Measurements from ENCODE around the gene FPR2.

FPR2 gene

GRCh38 chr19:51792932-51793331 lies 32.0 kb downstream of the FPR2 start:
- DNase-seq (ENCODE audit: low read depth) = no peak
- no peak overlapping the region for H3K4me3 ChIP-seq (ENCODE audit: low read depth, low read length)
- TF ChIP-seq, protein P1, sequence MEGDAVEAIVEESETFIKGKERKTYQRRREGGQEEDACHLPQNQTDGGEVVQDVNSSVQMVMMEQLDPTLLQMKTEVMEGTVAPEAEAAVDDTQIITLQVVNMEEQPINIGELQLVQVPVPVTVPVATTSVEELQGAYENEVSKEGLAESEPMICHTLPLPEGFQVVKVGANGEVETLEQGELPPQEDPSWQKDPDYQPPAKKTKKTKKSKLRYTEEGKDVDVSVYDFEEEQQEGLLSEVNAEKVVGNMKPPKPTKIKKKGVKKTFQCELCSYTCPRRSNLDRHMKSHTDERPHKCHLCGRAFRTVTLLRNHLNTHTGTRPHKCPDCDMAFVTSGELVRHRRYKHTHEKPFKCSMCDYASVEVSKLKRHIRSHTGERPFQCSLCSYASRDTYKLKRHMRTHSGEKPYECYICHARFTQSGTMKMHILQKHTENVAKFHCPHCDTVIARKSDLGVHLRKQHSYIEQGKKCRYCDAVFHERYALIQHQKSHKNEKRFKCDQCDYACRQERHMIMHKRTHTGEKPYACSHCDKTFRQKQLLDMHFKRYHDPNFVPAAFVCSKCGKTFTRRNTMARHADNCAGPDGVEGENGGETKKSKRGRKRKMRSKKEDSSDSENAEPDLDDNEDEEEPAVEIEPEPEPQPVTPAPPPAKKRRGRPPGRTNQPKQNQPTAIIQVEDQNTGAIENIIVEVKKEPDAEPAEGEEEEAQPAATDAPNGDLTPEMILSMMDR (IDR thresholded peaks at IDR 0.05; ENCODE audit: insufficient read depth, low read depth, low read length, missing control alignments) = no peak

GRCh38 chr19:51793994-51794393 lies 33.0 kb downstream of the FPR2 start:
- no peak for DNase-seq (ENCODE audit: low read depth)
- TF ChIP-seq, protein P1 (IDR thresholded peaks at IDR 0.05; ENCODE audit: insufficient read depth, low read depth, low read length, missing control alignments) = no peak
- no peak overlapping the region for H3K4me3 ChIP-seq (ENCODE audit: low read depth, low read length)

DNA sequence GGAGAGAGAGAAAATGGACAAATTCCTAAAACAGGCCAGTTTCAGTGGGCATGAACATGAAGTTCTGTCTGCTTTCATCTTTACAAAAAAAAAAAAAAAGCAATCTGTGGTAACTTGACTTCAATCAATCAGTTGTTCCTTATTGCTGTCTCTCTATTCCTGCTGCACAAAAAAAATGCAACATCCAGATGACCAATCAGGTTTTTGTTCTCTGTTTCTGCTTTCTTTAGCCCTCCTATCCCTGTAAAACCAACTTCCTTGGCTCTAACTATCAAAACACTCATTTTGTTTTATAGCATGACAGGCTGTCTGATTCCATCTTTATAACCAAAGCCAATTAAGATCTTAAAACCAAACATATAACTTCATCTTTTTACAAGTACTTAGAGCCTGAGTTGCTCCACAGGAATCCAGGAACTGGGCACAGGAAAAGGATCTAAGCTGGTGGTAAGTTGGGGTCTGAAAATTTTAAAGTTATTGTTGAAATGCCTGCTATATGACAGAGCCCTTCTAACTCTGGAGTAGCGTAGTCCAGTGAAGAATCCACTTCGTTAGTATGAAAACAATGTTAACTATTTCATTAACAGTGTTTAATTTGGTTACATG lies 34.0 kb downstream of the FPR2 start, which contains the start of gene FPR3:
Gene FPR3 (plus strand): TSS at position 273 of the 606 bp plus-strand sequence. CDS start 28,592 bp downstream, outside the sequence.
- no peak within 1 kb of the TSS for H3K4me3 ChIP-seq (ENCODE audit: low read depth, low read length)
- TF ChIP-seq, protein P1 (IDR thresholded peaks at IDR 0.05; ENCODE audit: insufficient read depth, low read depth, low read length, missing control alignments) = no peak
- DNase-seq (ENCODE audit: low read depth) = no peak

- DNase-seq (ENCODE audit: low read depth) = no peak
- H3K4me3 ChIP-seq (ENCODE audit: low read depth, low read length) = no peak overlapping the region
- TF ChIP-seq, protein P1 (IDR thresholded peaks at IDR 0.05; ENCODE audit: insufficient read depth, low read depth, low read length, missing control alignments) = no peak
Observed at GRCh38 chr19:51796195-51796679, 35.3 kb downstream of the FPR2 start.

- H3K4me3 ChIP-seq (ENCODE audit: low read depth, low read length) = no peak overlapping the region
- TF ChIP-seq, protein P1 (IDR thresholded peaks at IDR 0.05; ENCODE audit: insufficient read depth, low read depth, low read length, missing control alignments) = no peak
- DNase-seq (ENCODE audit: low read depth) = no peak
Observed at GRCh38 chr19:51797480-51797879, 36.5 kb downstream of the FPR2 start.

GRCh38 chr19:51798062-51798461 lies 37.1 kb downstream of the FPR2 start:
- TF ChIP-seq, protein P1 (IDR thresholded peaks at IDR 0.05; ENCODE audit: insufficient read depth, low read depth, low read length, missing control alignments) = no peak
- H3K4me3 ChIP-seq (ENCODE audit: low read depth, low read length) = no peak overlapping the region
- no peak for DNase-seq (ENCODE audit: low read depth)

Measured in GM12865 (cell line).